IMR-90 (cell line): ENCODE results near the gene AVPR2. TPM values are rescaled to one million over a fixed set of nuclear protein-coding genes. Genes with fewer than 3 reads are reported as not detected.

Source experiments
- ATAC-seq: fragments of 200-7000 bp; cut with Tn5 transposase; 2 replicates; pipeline ENCODE4 v1.9.1; 2020; ENCODE audit warnings: low read depth, mild to moderate bottlenecking, moderate library complexity
- BruUV-seq: library from RNA; stranded (reverse); fragments of 400-500 nt; replicated peaks from 2 replicates; lab custom pipeline; 2021; lab: Mats Ljungman, UMichigan
- CTCF ChIA-PET: fragments of 300-600 bp; formaldehyde crosslinking; extraction: SDS; loops from one replicate; lab custom pipeline; 2021; ENCODE audit warnings: antibody characterized with exemption; lab: Yijun Ruan, JAX
- POLR2A ChIA-PET: fragments of 300-600 bp; sonication (Branson Sonifier 250); formaldehyde crosslinking; loops from one replicate; lab custom pipeline; 2022; ENCODE audit warnings: antibody characterized with exemption; ENCODE audit not compliant: unreplicated experiment; lab: Charles Lee
- DNase-seq: peaks from one replicate; pipeline ENCODE4 v3.0.0; 2013
- H2AFZ ChIP-seq: replicated peaks from 2 replicates; pipeline ENCODE3; 2013; ENCODE audit warnings: low read length, mild to moderate bottlenecking; ENCODE audit not compliant: poor library complexity
- H2AK5ac ChIP-seq: 2 replicates; pipeline ENCODE4 v1.6.1; 2013; ENCODE audit warnings: low read depth, low read length, inconsistent platforms
- H2AK9ac ChIP-seq: replicated peaks from 2 replicates; pipeline ENCODE3; 2013; ENCODE audit warnings: mild to moderate bottlenecking, low read depth, low read length, moderate library complexity; ENCODE audit not compliant: poor library complexity
- H2BK120ac ChIP-seq: 2 replicates; pipeline ENCODE4 v1.6.1; 2013; ENCODE audit warnings: low read depth, low read length, inconsistent platforms
- H2BK15ac ChIP-seq: 3 replicates; pipeline ENCODE4 v1.6.1; 2013; ENCODE audit warnings: low read depth, low read length, inconsistent platforms
- H2BK20ac ChIP-seq: 2 replicates; pipeline ENCODE4 v1.6.1; 2013; ENCODE audit warnings: low read depth, mild to moderate bottlenecking, inconsistent platforms, low read length, moderate library complexity
- H2BK5ac ChIP-seq: 2 replicates; pipeline ENCODE4 v1.6.1; 2013; ENCODE audit warnings: mild to moderate bottlenecking, low read depth, low read length, inconsistent platforms; ENCODE audit not compliant: poor library complexity, severe bottlenecking
- H3K14ac ChIP-seq: replicated peaks from 2 replicates; pipeline ENCODE4 v1.6.1; 2013; ENCODE audit warnings: low read depth, low read length, inconsistent platforms
- H3K18ac ChIP-seq: 2 replicates; pipeline ENCODE4 v1.6.1; 2013; ENCODE audit warnings: low read depth, low read length, control low read depth
- H3K23ac ChIP-seq: 2 replicates; pipeline ENCODE4 v1.6.1; 2013; ENCODE audit warnings: low read depth, low read length, inconsistent platforms
- H3K27ac ChIP-seq: 2 replicates; pipeline ENCODE4 v1.5.1; 2013; ENCODE audit warnings: mild to moderate bottlenecking, control low read depth, low read length; ENCODE audit not compliant: insufficient read depth
- H3K27me3 ChIP-seq: 2 replicates; pipeline ENCODE4 v1.6.1; 2013; ENCODE audit warnings: low read length; ENCODE audit not compliant: control insufficient read depth, insufficient read depth
- H3K36me3 ChIP-seq: 2 replicates; pipeline ENCODE4 v1.6.1; 2013; ENCODE audit warnings: low read length, mixed read lengths; ENCODE audit not compliant: control insufficient read depth, insufficient read depth
- H3K4ac ChIP-seq: 2 replicates; pipeline ENCODE4 v1.6.1; 2013; ENCODE audit warnings: low read depth, low read length, inconsistent platforms
- H3K4me1 ChIP-seq: 2 replicates; pipeline ENCODE4 v1.6.1; 2013; ENCODE audit warnings: low read length, mixed read lengths; ENCODE audit not compliant: control insufficient read depth, insufficient read depth
- H3K4me2 ChIP-seq: 2 replicates; pipeline ENCODE4 v1.6.1; 2013; ENCODE audit warnings: low read depth, mild to moderate bottlenecking, control low read depth, low read length, moderate library complexity
- H3K4me3 ChIP-seq: 2 replicates; pipeline ENCODE4 v1.5.1; 2013; ENCODE audit warnings: low read depth, mild to moderate bottlenecking, control low read depth, low read length, moderate library complexity; ENCODE audit not compliant: insufficient read depth
- H3K56ac ChIP-seq: 2 replicates; pipeline ENCODE4 v1.6.1; 2013; ENCODE audit warnings: low read length, inconsistent platforms; ENCODE audit not compliant: insufficient read depth; ENCODE audit errors: extremely low read depth
- H3K79me1 ChIP-seq, 2 experiments: 2 replicates each; pipeline ENCODE4 v1.6.1; 2013; ENCODE audit warnings: low read length in 2 of 2, inconsistent platforms in 1 of 2, low read depth in 1 of 2
- H3K9ac ChIP-seq: 2 replicates; pipeline ENCODE4 v1.6.1; 2013; ENCODE audit warnings: low read depth, low read length, control low read depth
- H3K9me1 ChIP-seq: 2 replicates; pipeline ENCODE4 v1.6.1; 2013; ENCODE audit warnings: low read length, inconsistent platforms; ENCODE audit not compliant: insufficient read depth
- H3K9me3 ChIP-seq: 2 replicates; pipeline ENCODE4 v1.6.1; 2013; ENCODE audit warnings: low read length; ENCODE audit not compliant: control insufficient read depth, insufficient read depth
- H4K20me1 ChIP-seq: 2 replicates; pipeline ENCODE4 v1.6.1; 2013; ENCODE audit warnings: low read length, inconsistent platforms; ENCODE audit not compliant: insufficient read depth
- H4K5ac ChIP-seq: 2 replicates; pipeline ENCODE4 v1.6.1; 2013; ENCODE audit warnings: mild to moderate bottlenecking, low read depth, low read length, control low read depth
- H4K8ac ChIP-seq, 2 experiments: 2 replicates each; pipeline ENCODE4 v1.6.1; 2013; ENCODE audit warnings: low read depth in 2 of 2, low read length in 2 of 2, control low read depth in 1 of 2, inconsistent platforms in 1 of 2
- H4K91ac ChIP-seq: 2 replicates; pipeline ENCODE4 v1.6.1; 2013; ENCODE audit warnings: low read depth, low read length, inconsistent platforms; ENCODE audit not compliant: insufficient read depth
- BHLHE40 ChIP-seq: fragments of 150-350 bp; IDR thresholded peaks from 2 replicates; pipeline ENCODE4 v1.6.1; 2016; ENCODE audit warnings: mild to moderate bottlenecking, low read depth, low read length
- CEBPB ChIP-seq: IDR thresholded peaks from 2 replicates; pipeline ENCODE4 v1.6.1; 2012; ENCODE audit warnings: low read depth, low read length, improper control_type of control experiment
- CHD1 ChIP-seq: IDR thresholded peaks from 2 replicates; pipeline ENCODE4 v1.6.1; 2012; ENCODE audit warnings: low read depth, low read length, improper control_type of control experiment
- FOS ChIP-seq: fragments of 150-350 bp; IDR thresholded peaks from 2 replicates; pipeline ENCODE4 v1.6.1; 2016; ENCODE audit warnings: low read depth, low read length
- MAFK ChIP-seq: IDR thresholded peaks from 2 replicates; pipeline ENCODE4 v1.6.1; 2012; ENCODE audit warnings: low read depth, low read length, improper control_type of control experiment
- MAZ ChIP-seq: IDR thresholded peaks from 2 replicates; pipeline ENCODE4 v1.6.1; 2012; ENCODE audit warnings: low read depth, mild to moderate bottlenecking, low read length, improper control_type of control experiment, moderate library complexity, borderline replicate concordance
- MXI1 ChIP-seq: IDR thresholded peaks from 2 replicates; pipeline ENCODE4 v1.6.1; 2012; ENCODE audit warnings: low read depth, mild to moderate bottlenecking, low read length, moderate library complexity, borderline replicate concordance
- NFE2L2 ChIP-seq: fragments of 150-350 bp; IDR thresholded peaks from 2 replicates; pipeline ENCODE4 v1.6.1; 2016; ENCODE audit warnings: low read depth, mild to moderate bottlenecking, low read length
- POLR2A ChIP-seq: IDR thresholded peaks from 2 replicates; pipeline ENCODE4 v1.6.1; 2012; ENCODE audit warnings: mild to moderate bottlenecking, low read depth, low read length
- RAD21 ChIP-seq: IDR thresholded peaks from 2 replicates; pipeline ENCODE4 v1.6.1; 2012; ENCODE audit warnings: low read length, improper control_type of control experiment
- RFX5 ChIP-seq: IDR thresholded peaks from 2 replicates; pipeline ENCODE4 v1.8.0; 2012; ENCODE audit warnings: low read depth, mild to moderate bottlenecking, low read length, moderate library complexity
- SMC3 ChIP-seq: fragments of 150-350 bp; IDR thresholded peaks from 2 replicates; pipeline ENCODE4 v1.6.1; 2016; ENCODE audit warnings: low read depth, mild to moderate bottlenecking, antibody characterized with exemption, low read length, moderate library complexity
- WGBS, 2 experiments: methylation state at CpG; one replicate each; pipeline versions ENCODE4 v1.1.5 to v1.1.7; 2013; ENCODE audit warnings: missing lambda C conversion rate in 2 of 2; ENCODE audit not compliant: insufficient read length in 1 of 2; ENCODE audit errors: extremely low coverage in 2 of 2; 5-methylcytosine and 5-hydroxymethylcytosine counted together
- dilution Hi-C: fragments of 300-500 bp; cut with HindIII; formaldehyde crosslinking; loops from one replicate; pipeline ENCODE4 v1.14.3; 2018; ENCODE audit warnings: low sequenced_read_pairs; ENCODE audit not compliant: unreplicated experiment
- in situ Hi-C: fragments of 300-500 bp; cut with MboI; formaldehyde crosslinking; loops from 3 replicates; pipeline ENCODE4 v1.14.3; 2019; ENCODE audit warnings: low sequenced_read_pairs, inconsistent platforms, mixed read lengths
- intact Hi-C: fragments of 100-400 bp; cut with micrococcal nuclease; formaldehyde crosslinking; loops from 2 replicates; pipeline ENCODE4 v1.10.0; 2022
- polyA plus RNA-seq, 3 experiments: library from polyadenylated mRNA; depleted of rRNA; stranded (reverse); fragments of >200 nt; gene quantifications; 2 replicates each; pipeline ENCODE4 v1.2.3, GENCODE V29; 2012; ENCODE audit warnings: low replicate concordance in 1 of 3
- total RNA-seq: library from RNA; depleted of rRNA; stranded (reverse); fragments of >200 nt; gene quantifications from 2 replicates; pipeline ENCODE4 v1.2.3, GENCODE V29; 2012
- TF ChIP-seq, protein P1 (sequence below): conservative IDR thresholded peaks from 2 replicates; pipeline ENCODE4 v1.5.1; 2012; ENCODE audit warnings: mild to moderate bottlenecking, low read depth, low read length, improper control_type of control experiment
- TF ChIP-seq, protein P2 (sequence below): fragments of 150-350 bp; IDR thresholded peaks from 2 replicates; pipeline ENCODE4 v1.6.1; 2017; ENCODE audit warnings: mild to moderate bottlenecking, antibody characterized with exemption, low read length, low read depth
- TF ChIP-seq, protein P3 (sequence below): fragments of 150-350 bp; IDR thresholded peaks from 2 replicates; pipeline ENCODE4 v1.6.1; 2016; ENCODE audit warnings: low read depth, mild to moderate bottlenecking, low read length, moderate library complexity, borderline replicate concordance

AVPR2 gene
- total and polyA plus RNA-seq, 2 of the 4 experiments (the other 2 are of a cell fraction) = not detected

DNA sequence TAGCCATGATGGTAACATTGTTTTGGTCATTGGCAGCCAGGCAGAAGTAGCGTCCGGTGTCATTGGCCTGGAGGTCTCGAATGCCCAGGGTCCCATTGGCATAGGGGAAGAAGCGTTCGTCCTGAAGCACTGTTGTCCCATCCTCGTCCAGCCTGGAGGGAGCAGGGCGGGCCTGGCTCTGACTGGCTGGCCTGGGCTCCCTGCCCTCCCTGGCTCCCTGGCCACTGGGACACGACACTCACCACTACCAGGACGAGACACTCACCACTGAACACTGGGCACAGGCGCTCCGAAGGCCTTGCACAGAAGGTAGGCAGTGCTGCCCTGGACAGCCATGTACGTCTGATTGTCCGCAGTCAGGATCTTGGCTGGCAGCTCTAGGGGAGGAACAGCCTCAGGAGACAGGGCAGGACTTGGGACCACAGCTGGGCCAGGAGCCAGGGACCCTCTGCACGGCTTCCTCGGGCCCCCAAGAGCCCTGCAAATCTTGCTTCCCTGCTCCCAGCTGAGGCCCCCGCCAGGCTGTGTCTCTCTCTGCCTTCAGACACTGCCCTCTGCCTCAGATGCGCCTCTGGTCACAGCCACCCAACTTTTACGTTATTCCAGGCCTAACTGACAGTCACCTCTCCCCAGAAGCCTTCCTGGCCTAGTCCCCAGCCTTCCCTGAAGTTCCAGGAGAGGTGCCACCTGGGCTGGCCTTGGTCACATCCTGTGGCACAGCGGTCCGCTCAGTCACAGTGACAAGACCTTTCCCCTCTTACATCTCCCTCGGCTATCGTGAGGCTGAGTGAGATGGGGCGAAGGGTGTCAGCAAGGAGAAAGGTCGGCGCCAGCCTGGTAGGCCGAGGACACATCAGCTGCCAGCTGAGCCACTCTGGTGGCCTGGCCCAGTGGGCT, 35.6 kb upstream of the AVPR2 start:
- H4K91ac ChIP-seq = no peak overlapping the region
- no peak overlapping the region for H4K5ac ChIP-seq
- no peak overlapping the region for H2AK9ac ChIP-seq
- no peaks in the 10 kb centered on the region for H3K36me3 ChIP-seq
- H3K4ac ChIP-seq = no peak overlapping the region
- dilution Hi-C loops (no loop called here), in situ Hi-C loops (no loop called here), intact Hi-C loops (no loop called here)
- no peak overlapping the region for H3K4me3 ChIP-seq
- H3K23ac ChIP-seq = no peak overlapping the region
- H3K9ac ChIP-seq = no peak overlapping the region
- no peak overlapping the region for H2BK20ac ChIP-seq
- H2AFZ ChIP-seq = no peak overlapping the region
- CTCF ChIA-PET = no interaction called here
- no peak overlapping the region for H3K4me2 ChIP-seq
- no peak for ATAC-seq
- no peak overlapping the region for H2BK5ac ChIP-seq
- H3K27ac ChIP-seq = no peak overlapping the region
- H3K4me1 ChIP-seq = no peaks in the 10 kb centered on the region
- H3K9me3 ChIP-seq = peaks cover 5% of the 10 kb centered on the region
- no peak overlapping the region for H3K56ac ChIP-seq
- H4K20me1 ChIP-seq = no peaks in the 10 kb centered on the region
- no peak overlapping the region for H3K14ac ChIP-seq
- H3K27me3 ChIP-seq = peaks cover 18% of the 10 kb centered on the region
- no peak overlapping the region for H2BK15ac ChIP-seq
- DNase-seq = no peak
- H2AK5ac ChIP-seq = no peak overlapping the region
- H4K8ac ChIP-seq = no peak overlapping the region
- POLR2A ChIA-PET = no interaction called here
- 73% methylated on average over 11 of the region's 26 CpGs; no CpG with 5 or more reads in 1 of the 2 experiments for WGBS, 2 experiments
- H3K18ac ChIP-seq = no peak overlapping the region
- BruUV-seq = no TSS peak
- H2BK120ac ChIP-seq = no peak overlapping the region
- no peaks in the 10 kb centered on the region for H3K79me1 ChIP-seq
- H3K9me1 ChIP-seq = no peaks in the 10 kb centered on the region
- TF ChIP-seq MAZ = no peak
- no peak for TF ChIP-seq CEBPB
- TF ChIP-seq RFX5 = no peak
- TF ChIP-seq, protein P1, sequence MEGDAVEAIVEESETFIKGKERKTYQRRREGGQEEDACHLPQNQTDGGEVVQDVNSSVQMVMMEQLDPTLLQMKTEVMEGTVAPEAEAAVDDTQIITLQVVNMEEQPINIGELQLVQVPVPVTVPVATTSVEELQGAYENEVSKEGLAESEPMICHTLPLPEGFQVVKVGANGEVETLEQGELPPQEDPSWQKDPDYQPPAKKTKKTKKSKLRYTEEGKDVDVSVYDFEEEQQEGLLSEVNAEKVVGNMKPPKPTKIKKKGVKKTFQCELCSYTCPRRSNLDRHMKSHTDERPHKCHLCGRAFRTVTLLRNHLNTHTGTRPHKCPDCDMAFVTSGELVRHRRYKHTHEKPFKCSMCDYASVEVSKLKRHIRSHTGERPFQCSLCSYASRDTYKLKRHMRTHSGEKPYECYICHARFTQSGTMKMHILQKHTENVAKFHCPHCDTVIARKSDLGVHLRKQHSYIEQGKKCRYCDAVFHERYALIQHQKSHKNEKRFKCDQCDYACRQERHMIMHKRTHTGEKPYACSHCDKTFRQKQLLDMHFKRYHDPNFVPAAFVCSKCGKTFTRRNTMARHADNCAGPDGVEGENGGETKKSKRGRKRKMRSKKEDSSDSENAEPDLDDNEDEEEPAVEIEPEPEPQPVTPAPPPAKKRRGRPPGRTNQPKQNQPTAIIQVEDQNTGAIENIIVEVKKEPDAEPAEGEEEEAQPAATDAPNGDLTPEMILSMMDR = no peak
- no peak for TF ChIP-seq BHLHE40
- TF ChIP-seq RAD21 = no peak
- TF ChIP-seq CHD1 = no peak
- no peak for TF ChIP-seq MXI1
- TF ChIP-seq, protein P2, sequence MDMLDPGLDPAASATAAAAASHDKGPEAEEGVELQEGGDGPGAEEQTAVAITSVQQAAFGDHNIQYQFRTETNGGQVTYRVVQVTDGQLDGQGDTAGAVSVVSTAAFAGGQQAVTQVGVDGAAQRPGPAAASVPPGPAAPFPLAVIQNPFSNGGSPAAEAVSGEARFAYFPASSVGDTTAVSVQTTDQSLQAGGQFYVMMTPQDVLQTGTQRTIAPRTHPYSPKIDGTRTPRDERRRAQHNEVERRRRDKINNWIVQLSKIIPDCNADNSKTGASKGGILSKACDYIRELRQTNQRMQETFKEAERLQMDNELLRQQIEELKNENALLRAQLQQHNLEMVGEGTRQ = no peak
- TF ChIP-seq FOS = no peak
- TF ChIP-seq POLR2A = no peak
- TF ChIP-seq NFE2L2 = no peak
- no peak for TF ChIP-seq SMC3
- TF ChIP-seq, protein P3, sequence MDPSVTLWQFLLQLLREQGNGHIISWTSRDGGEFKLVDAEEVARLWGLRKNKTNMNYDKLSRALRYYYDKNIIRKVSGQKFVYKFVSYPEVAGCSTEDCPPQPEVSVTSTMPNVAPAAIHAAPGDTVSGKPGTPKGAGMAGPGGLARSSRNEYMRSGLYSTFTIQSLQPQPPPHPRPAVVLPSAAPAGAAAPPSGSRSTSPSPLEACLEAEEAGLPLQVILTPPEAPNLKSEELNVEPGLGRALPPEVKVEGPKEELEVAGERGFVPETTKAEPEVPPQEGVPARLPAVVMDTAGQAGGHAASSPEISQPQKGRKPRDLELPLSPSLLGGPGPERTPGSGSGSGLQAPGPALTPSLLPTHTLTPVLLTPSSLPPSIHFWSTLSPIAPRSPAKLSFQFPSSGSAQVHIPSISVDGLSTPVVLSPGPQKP = no peak
- TF ChIP-seq MAFK = no peak
